VCaP (cell line): ENCODE measurements around the gene KLHL29.

Experiments
- H3K27ac ChIP-seq: fragments of 450-650 bp; 2 replicates; pipeline ENCODE4 v1.5.1; 2017
- TF ChIP-seq, protein P1 (sequence below): fragments of 450-650 bp; conservative IDR thresholded peaks from 2 replicates; pipeline ENCODE4 v1.5.1; 2017; ENCODE audit warnings: mild to moderate bottlenecking, moderate library complexity

KLHL29 gene

DNA sequence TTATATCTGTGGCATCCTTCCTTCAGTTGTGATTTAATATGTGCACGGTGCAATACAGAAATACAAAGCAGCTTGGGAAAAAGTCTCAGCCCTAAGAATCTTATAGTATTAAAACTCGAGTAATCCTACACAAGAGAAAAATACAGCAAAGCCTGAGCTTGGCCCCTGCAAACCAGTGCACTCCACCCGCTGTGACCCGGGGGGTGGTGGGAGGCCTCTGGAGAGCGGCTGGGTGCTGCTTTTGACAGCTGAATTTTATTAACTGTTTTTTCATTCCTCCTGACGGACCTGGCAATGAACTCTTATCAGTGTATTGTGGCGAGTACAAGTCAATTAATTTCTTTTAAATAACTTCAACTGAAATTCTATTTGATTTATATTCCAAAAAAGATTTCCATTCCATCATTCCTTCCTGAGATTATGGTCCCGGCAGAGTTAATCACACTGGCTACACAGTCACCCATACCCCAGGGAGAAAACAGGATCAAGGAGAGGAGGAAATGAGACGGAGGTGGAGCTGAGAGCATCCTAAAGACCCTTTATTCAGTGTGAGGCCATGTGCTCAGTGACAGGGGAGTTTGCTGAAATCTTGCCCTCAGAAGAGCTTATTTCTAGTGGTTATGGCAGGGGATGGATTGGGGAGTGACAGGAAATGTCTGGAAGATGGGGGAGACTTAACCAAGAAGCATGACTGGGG, 124.8 kb downstream of the KLHL29 start:
- TF ChIP-seq, protein P1, sequence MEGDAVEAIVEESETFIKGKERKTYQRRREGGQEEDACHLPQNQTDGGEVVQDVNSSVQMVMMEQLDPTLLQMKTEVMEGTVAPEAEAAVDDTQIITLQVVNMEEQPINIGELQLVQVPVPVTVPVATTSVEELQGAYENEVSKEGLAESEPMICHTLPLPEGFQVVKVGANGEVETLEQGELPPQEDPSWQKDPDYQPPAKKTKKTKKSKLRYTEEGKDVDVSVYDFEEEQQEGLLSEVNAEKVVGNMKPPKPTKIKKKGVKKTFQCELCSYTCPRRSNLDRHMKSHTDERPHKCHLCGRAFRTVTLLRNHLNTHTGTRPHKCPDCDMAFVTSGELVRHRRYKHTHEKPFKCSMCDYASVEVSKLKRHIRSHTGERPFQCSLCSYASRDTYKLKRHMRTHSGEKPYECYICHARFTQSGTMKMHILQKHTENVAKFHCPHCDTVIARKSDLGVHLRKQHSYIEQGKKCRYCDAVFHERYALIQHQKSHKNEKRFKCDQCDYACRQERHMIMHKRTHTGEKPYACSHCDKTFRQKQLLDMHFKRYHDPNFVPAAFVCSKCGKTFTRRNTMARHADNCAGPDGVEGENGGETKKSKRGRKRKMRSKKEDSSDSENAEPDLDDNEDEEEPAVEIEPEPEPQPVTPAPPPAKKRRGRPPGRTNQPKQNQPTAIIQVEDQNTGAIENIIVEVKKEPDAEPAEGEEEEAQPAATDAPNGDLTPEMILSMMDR = no peak
- no peak overlapping the region for H3K27ac ChIP-seq

DNA sequence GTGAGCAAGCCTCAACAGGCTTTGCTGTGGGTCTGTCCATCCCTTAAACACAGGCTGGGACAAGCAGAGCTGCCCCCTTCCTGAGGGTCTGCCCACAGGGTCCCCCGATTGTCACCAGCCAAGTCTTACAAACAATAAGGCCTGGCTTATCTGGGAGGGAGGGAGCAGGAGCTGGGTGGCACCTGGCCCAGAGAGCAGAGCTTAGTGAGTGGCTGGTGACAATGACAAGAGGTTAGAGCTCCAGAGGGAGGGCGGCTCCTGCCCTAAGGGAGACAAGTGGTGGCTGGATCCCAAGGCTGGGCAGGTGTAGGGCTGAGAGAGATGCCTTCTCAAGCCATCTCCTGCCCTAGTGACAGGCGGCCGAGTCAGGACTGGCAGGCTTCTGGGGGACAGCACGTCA, 125.5 kb downstream of the KLHL29 start:
- no peak overlapping the region for H3K27ac ChIP-seq
- TF ChIP-seq, protein P1 = no peak

DNA sequence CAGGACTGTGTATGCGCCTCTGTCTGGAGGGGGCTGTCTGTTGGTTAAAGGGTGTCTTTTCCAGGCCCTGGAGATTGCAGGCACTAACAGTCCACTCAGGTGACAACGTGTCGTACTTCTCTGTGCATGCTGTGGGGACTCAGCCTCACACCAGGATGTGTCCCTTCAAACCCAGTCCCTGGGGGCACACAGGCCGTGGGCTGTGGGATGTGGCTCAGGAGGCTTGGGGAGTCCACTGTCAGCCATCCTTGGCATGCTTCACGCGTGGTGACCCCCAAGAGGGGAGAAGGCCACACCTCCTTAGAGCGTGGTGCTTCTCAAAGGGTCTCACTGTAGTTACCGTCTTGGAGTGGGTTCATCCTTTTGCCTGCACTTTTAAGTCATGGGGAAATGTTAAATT, 127.8 kb downstream of the KLHL29 start:
- TF ChIP-seq, protein P1 = no peak
- H3K27ac ChIP-seq = peak overlapping the region; percentile 64

DNA sequence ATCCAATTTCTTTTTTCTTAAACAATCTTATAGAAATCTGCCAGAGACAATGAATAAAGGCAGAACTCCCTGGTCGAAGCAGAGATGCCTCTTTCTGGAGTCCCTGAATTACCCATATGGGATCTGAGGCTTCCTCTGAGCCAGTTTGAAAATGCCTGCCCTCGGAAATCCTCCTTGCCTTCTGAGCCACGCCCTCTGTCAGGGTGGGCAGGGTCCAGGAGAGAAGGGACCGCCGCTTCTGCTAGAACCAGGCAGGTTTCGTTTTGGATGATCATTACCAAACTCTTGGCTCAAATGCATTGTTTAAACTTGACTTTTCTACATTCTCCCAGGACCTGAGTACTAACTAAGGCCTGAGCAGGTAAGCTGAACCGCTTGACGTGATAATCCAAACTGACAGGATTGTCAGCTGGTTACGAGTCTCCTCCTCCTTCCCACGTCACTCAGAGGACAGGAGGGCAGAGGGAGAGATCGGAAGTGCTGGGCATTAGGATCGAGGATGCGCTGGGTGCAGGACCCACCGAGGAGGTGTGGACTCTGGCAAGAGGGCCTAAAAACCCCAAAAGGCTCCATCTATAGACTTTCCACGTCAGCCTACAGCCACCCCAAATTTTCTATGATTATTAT, 128.4 kb downstream of the KLHL29 start:
- TF ChIP-seq, protein P1 = no peak
- H3K27ac ChIP-seq = peak overlapping the region; percentile 64

DNA sequence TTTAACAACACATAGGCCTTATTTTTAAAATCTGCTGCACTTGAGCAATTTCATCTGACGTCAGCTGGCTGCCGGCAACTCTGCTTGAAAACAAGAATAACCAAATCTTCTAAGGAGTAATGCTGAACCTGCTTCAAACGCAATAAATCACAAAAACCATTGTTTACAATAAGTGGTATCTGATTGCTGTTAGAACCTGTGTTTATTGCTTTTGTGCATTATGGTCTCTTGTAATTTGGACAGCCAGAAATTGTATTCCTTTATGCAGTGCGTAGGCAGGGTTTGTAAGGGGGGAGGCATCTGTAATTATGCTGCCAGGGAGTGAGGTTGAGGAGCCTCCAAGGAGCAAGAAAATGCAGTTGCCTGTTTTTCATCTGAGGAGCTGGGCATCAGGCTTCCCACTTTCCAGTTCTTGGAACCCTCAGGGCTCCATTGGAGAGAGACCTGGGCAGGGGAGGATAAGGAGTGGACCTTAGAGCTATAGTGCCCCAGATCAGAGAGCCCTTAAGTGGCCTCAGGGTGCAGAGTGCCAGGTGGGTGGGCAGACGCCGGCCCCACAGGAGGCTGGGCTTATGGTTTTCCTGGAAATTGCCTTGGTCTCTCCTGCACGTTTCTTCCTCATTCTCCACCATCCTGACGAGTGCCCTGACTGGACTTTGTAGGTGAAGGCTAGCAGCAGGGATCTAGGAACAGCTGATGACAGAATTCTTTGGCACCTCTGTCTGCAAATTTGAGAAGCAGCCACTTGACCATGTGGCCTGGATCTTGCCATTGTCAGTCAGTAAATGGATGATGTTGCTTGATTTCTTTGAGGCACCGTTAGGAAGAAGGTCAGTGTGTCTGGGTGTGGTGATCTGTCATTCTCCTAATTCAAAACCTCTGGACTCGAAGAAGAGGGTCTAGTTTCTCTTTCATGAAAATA, 129.2 kb downstream of the KLHL29 start:
- H3K27ac ChIP-seq = peak overlapping the region; percentile 64
- TF ChIP-seq, protein P1 = no peak

DNA sequence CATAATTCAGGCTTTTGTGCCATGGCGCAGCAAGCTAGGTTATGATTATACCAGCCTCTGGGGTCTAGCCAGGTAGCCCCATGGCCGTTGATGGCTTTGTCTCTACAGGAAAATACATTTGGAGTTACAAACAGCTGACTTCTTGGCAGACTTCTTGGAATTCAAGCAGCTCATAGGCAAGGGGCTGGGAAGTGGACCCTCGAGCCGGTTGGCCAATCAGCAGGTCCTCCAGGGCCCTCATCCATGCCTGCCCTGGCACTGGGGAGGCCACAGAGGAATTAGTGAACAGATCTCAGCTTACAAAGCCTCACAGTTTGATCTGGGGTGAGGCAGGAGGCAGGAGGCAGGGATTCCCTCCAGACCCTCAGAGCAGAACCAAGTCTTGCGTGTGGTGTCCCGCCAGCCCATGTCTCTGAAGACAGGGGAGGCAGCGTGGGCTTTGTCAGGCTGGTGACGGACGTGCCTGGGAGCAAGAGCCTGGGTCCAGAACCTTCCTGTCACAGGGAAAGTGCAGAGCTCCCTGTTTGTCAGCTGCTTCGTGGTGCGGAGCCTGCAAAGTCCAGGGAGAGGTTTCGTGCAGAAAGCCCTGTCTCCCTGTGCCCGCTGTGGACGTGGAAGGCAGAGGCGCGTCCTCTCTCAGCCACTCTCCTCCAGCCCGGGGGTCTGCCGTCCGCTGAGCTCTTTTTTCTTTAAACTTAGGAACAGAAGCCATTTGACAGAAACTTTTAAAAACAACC, 131.7 kb downstream of the KLHL29 start:
- TF ChIP-seq, protein P1 = no peak
- no peak overlapping the region for H3K27ac ChIP-seq
